ENCODE measurements around the gene DCAF7. TPM values are rescaled to one million over a fixed set of nuclear protein-coding genes. Genes with fewer than 3 reads are reported as not detected.

DCAF7 gene
- total and polyA plus RNA-seq, 7 experiments from 2014 or later, result 26.0 to 128 (median 70.0) TPM

- Histone ChIP-seq H3K9me3 (ENCODE audit: control insufficient read depth in 2 of 3, low read length in 3 of 3) (no peaks in the 10 kb centered on the region), H3K36me3 (ENCODE audit: control insufficient read depth in 2 of 3, insufficient read depth in 3 of 3, low read length in 3 of 3) (no peaks in the 10 kb centered on the region), H3K4me1 (ENCODE audit: control insufficient read depth in 2 of 2, insufficient read depth in 2 of 2, low read length in 2 of 2) (no peaks in the 10 kb centered on the region), H3K27ac (ENCODE audit: low read depth, low read length) (no peak overlapping the region), H3K4me3 (ENCODE audit: low read length) (no peak overlapping the region), H3K27me3 (ENCODE audit: control insufficient read depth in 2 of 2, insufficient read depth in 2 of 2, low read length in 2 of 2) (no peaks in the 10 kb centered on the region)
- peaks cover 4 to 17% (median 5%) of the 10 kb centered on the region in 5 donors for H3K27me3 Mint-ChIP-seq
- H3K4me1 Mint-ChIP-seq, result no peaks in the 10 kb centered on the region
- H3K4me3 Mint-ChIP-seq, result no peak overlapping the region
- DNase-seq (no peak), ATAC-seq (no peak)
- H3K36me3 Mint-ChIP-seq, result no peaks in the 10 kb centered on the region
- no peaks in the 10 kb centered on the region for H3K9me3 Mint-ChIP-seq
- POLR2A ChIA-PET, result no interaction called here
- no peak overlapping the region for H3K27ac Mint-ChIP-seq
- intact Hi-C loops (cut with micrococcal nuclease), result no loop called here
- CTCF ChIA-PET, result interaction anchor here (1.1 kb wide), 1 partner anchor 18 kb away, joined by 3 read pairs; no protein-coding TSS in a partner anchor
Measured at GRCh38 chr17:63531022-63531965, 19.0 kb upstream of the DCAF7 start.

DNA sequence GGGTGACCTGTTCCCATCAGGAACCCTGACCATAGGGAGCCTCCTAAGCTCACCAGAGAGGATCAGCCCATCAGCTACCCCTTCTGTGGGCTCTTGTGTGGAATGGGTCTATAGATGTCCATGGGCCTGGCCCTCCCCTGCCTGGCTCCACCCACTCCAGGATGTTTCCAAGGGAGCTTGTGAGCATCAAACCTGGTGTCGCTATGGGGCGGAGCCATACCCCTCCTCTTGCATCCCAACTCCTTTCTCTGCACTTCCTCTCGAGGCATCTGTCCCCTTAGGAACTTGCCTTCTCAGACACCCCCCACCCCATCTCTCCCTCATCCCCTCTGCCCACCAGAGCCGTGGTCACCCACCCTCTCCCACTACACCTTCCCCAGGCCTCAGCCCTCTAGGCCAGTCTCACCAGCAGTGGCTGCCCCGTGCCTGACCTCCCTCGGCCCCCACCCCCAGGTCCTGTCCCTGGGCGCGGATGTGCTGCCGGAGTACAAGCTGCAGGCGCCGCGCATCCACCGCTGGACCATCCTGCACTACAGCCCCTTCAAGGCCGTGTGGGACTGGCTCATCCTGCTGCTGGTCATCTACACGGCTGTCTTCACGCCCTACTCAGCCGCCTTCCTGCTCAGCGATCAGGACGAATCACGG is 16.7 kb upstream of the DCAF7 start:
- Mint-ChIP-seq H3K27ac (no peak overlapping the region), H3K27me3 (peaks cover 14 to 24% (median 15%) of the 10 kb centered on the region in 5 donors), H3K9me3 (no peaks in the 10 kb centered on the region), H3K4me3 (no peak overlapping the region), H3K4me1 (peaks cover 0 to 5% (median 3%) of the 10 kb centered on the region in 7 donors), H3K36me3 (no peaks in the 10 kb centered on the region)
- Histone ChIP-seq H3K27me3 (ENCODE audit: control insufficient read depth in 2 of 2, insufficient read depth in 2 of 2, low read length in 2 of 2) (peaks cover 0 to under 1% of the 10 kb centered on the region in 2 donors), H3K9me3 (ENCODE audit: control insufficient read depth in 2 of 3, low read length in 3 of 3) (no peaks in the 10 kb centered on the region), H3K27ac (ENCODE audit: low read depth, low read length) (no peak overlapping the region), H3K36me3 (ENCODE audit: control insufficient read depth in 2 of 3, insufficient read depth in 3 of 3, low read length in 3 of 3) (no peaks in the 10 kb centered on the region), H3K4me1 (ENCODE audit: control insufficient read depth in 2 of 2, insufficient read depth in 2 of 2, low read length in 2 of 2) (no peaks in the 10 kb centered on the region), H3K4me3 (ENCODE audit: low read length) (no peak overlapping the region)
- ChIA-PET CTCF (no interaction called here), POLR2A (no interaction called here)
- intact Hi-C loops (cut with micrococcal nuclease), result no loop called here
- DNase-seq (no peak), ATAC-seq (no peak)

- no peaks in the 10 kb centered on the region for H3K36me3 Mint-ChIP-seq
- no peaks in the 10 kb centered on the region for H3K4me1 ChIP-seq (ENCODE audit: control insufficient read depth in 2 of 2, insufficient read depth in 2 of 2, low read length in 2 of 2)
- H3K27me3 ChIP-seq (ENCODE audit: control insufficient read depth in 2 of 2, insufficient read depth in 2 of 2, low read length in 2 of 2), result peaks cover 0 to 3% of the 10 kb centered on the region in 2 donors
- H3K27ac Mint-ChIP-seq, result no peak overlapping the region
- H3K27me3 Mint-ChIP-seq, result peaks cover 20 to 30% (median 21%) of the 10 kb centered on the region in 5 donors
- POLR2A ChIA-PET, result no interaction called here
- no peak overlapping the region for H3K4me3 ChIP-seq (ENCODE audit: low read length)
- no peaks in the 10 kb centered on the region for H3K9me3 Mint-ChIP-seq
- H3K36me3 ChIP-seq (ENCODE audit: control insufficient read depth in 2 of 3, insufficient read depth in 3 of 3, low read length in 3 of 3), result no peaks in the 10 kb centered on the region
- no peak overlapping the region for H3K27ac ChIP-seq (ENCODE audit: low read depth, low read length)
- peaks cover 0 to 5% (median 4%) of the 10 kb centered on the region in 7 donors for H3K4me1 Mint-ChIP-seq
- intact Hi-C loops (cut with micrococcal nuclease), result no loop called here
- DNase-seq (no peak), ATAC-seq (no peak)
- CTCF ChIA-PET, result no interaction called here
- no peaks in the 10 kb centered on the region for H3K9me3 ChIP-seq (ENCODE audit: control insufficient read depth in 2 of 3, low read length in 3 of 3)
- no peak overlapping the region for H3K4me3 Mint-ChIP-seq
Measured at GRCh38 chr17:63534078-63534570, 16.2 kb upstream of the DCAF7 start.

- Histone ChIP-seq H3K36me3 (ENCODE audit: control insufficient read depth in 2 of 3, insufficient read depth in 3 of 3, low read length in 3 of 3) (no peaks in the 10 kb centered on the region), H3K27me3 (ENCODE audit: control insufficient read depth in 2 of 2, insufficient read depth in 2 of 2, low read length in 2 of 2) (peaks cover 0 to 3% of the 10 kb centered on the region in 2 donors), H3K27ac (ENCODE audit: low read depth, low read length) (no peak overlapping the region), H3K9me3 (ENCODE audit: control insufficient read depth in 2 of 3, low read length in 3 of 3) (no peaks in the 10 kb centered on the region), H3K4me1 (ENCODE audit: control insufficient read depth in 2 of 2, insufficient read depth in 2 of 2, low read length in 2 of 2) (no peaks in the 10 kb centered on the region), H3K4me3 (ENCODE audit: low read length) (no peak overlapping the region)
- Mint-ChIP-seq H3K27ac (no peak overlapping the region), H3K36me3 (peaks cover 0 to 5% (median 0%) of the 10 kb centered on the region in 5 donors), H3K4me3 (no peak overlapping the region), H3K4me1 (peaks cover 0 to 9% (median 5%) of the 10 kb centered on the region in 7 donors), H3K27me3 (peaks cover 28 to 38% (median 29%) of the 10 kb centered on the region in 5 donors), H3K9me3 (peaks cover 0 to 1% (median 0%) of the 10 kb centered on the region in 11 donors)
- ATAC-seq (no peak), DNase-seq (no peak)
- ChIA-PET CTCF (no interaction called here), POLR2A (no interaction called here)
- intact Hi-C loops (cut with micrococcal nuclease), result no loop called here
Measured at GRCh38 chr17:63534816-63535455, 15.3 kb upstream of the DCAF7 start.

- ATAC-seq (no peak), DNase-seq (no peak)
- Mint-ChIP-seq H3K36me3 (peaks cover 0 to 5% (median 0%) of the 10 kb centered on the region in 5 donors), H3K27ac (no peak overlapping the region), H3K4me3 (no peak overlapping the region), H3K9me3 (peaks cover 0 to 1% (median 0%) of the 10 kb centered on the region in 11 donors), H3K27me3 (peaks cover 31 to 39% (median 33%) of the 10 kb centered on the region in 5 donors), H3K4me1 (peaks cover 0 to 9% (median 5%) of the 10 kb centered on the region in 7 donors)
- ChIA-PET POLR2A (no interaction called here), CTCF (no interaction called here)
- Histone ChIP-seq H3K36me3 (ENCODE audit: control insufficient read depth in 2 of 3, insufficient read depth in 3 of 3, low read length in 3 of 3) (no peaks in the 10 kb centered on the region), H3K4me3 (ENCODE audit: low read length) (no peak overlapping the region), H3K9me3 (ENCODE audit: control insufficient read depth in 2 of 3, low read length in 3 of 3) (no peaks in the 10 kb centered on the region), H3K27me3 (ENCODE audit: control insufficient read depth in 2 of 2, insufficient read depth in 2 of 2, low read length in 2 of 2) (peaks cover 0 to 3% of the 10 kb centered on the region in 2 donors), H3K27ac (ENCODE audit: low read depth, low read length) (no peak overlapping the region), H3K4me1 (ENCODE audit: control insufficient read depth in 2 of 2, insufficient read depth in 2 of 2, low read length in 2 of 2) (no peaks in the 10 kb centered on the region)
- intact Hi-C loops (cut with micrococcal nuclease), result no loop called here
Measured at GRCh38 chr17:63535640-63536039, 14.6 kb upstream of the DCAF7 start.

DNA sequence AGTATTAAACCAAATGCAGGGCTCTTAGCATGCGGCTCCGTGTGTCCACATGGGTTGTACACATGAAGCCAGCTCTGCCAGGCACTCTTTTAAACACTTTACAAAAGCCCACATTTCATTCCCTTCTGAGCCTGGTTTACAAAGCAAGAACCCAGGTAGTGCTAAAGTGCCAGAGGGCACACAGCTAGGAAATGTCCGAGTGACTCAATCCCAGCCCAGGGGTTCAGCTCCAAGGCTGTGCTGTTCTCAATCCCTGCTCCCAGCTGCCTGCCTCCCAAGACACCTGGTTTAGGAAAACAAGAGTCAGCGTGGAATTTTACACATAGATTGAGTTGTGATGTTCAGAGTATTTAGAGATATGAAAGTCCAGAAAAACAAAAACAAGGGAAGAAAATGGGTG is 13.3 kb upstream of the DCAF7 start:
- Mint-ChIP-seq H3K27me3 (peaks cover 36 to 39% (median 37%) of the 10 kb centered on the region in 5 donors), H3K4me3 (peak overlapping the region in 3 of 10 donors; percentile 28 to 57 (median 41)), H3K9me3 (peaks cover 0 to 1% (median 0%) of the 10 kb centered on the region in 11 donors), H3K27ac (no peak overlapping the region), H3K4me1 (peaks cover 0 to 9% (median 8%) of the 10 kb centered on the region in 7 donors), H3K36me3 (peaks cover 0 to 5% (median 0%) of the 10 kb centered on the region in 5 donors)
- ChIA-PET POLR2A (no interaction called here), CTCF (no interaction called here)
- ATAC-seq, result no peak
- Histone ChIP-seq H3K27ac (ENCODE audit: low read depth, low read length) (no peak overlapping the region), H3K4me3 (ENCODE audit: low read length) (no peak overlapping the region), H3K27me3 (ENCODE audit: control insufficient read depth in 2 of 2, insufficient read depth in 2 of 2, low read length in 2 of 2) (peaks cover 0 to 3% of the 10 kb centered on the region in 2 donors), H3K9me3 (ENCODE audit: control insufficient read depth in 2 of 3, low read length in 3 of 3) (no peaks in the 10 kb centered on the region), H3K4me1 (ENCODE audit: control insufficient read depth in 2 of 2, insufficient read depth in 2 of 2, low read length in 2 of 2) (no peaks in the 10 kb centered on the region), H3K36me3 (ENCODE audit: control insufficient read depth in 2 of 3, insufficient read depth in 3 of 3, low read length in 3 of 3) (no peaks in the 10 kb centered on the region)
- intact Hi-C loops (cut with micrococcal nuclease), result no loop called here
- DNase-seq, result no peak
